ENCODE measurements around the gene PPM1M.

Gene PPM1M

GRCh38 chr3:52210037-52210436 lies 35.5 kb upstream of the PPM1M start:
- no peak for TF ChIP-seq CTCF (IDR thresholded peaks at IDR 0.05; ENCODE audit: low read depth, low read length)
- no peak for DNase-seq (ENCODE audit: extremely low read depth, low read depth)

DNA sequence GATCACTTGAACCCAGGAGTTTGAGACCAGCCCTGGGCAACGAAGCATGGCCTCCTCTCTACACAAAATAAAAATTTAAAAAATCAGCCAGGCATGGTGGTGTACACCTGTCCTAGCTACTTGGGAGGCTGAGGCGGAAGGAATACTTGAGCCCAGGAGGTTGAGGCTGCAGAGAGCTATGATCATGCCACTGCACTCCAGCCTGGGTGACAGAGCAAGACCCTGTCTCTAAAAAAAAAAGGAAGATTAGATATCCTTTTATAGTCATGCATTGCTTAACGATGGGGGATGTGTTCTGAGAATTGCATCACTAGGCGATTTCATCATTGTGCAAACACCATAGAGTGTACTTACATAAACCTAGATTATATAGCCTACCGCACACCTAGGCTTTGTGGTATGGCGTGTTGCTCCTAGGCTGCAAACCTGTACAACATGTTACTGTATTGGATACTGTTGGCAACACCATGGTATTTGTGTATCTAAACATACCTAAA lies 35.0 kb upstream of the PPM1M start:
- DNase-seq (ENCODE audit: extremely low read depth, low read depth) = no peak
- TF ChIP-seq CTCF (IDR thresholded peaks at IDR 0.05; ENCODE audit: low read depth, low read length) = no peak

DNA sequence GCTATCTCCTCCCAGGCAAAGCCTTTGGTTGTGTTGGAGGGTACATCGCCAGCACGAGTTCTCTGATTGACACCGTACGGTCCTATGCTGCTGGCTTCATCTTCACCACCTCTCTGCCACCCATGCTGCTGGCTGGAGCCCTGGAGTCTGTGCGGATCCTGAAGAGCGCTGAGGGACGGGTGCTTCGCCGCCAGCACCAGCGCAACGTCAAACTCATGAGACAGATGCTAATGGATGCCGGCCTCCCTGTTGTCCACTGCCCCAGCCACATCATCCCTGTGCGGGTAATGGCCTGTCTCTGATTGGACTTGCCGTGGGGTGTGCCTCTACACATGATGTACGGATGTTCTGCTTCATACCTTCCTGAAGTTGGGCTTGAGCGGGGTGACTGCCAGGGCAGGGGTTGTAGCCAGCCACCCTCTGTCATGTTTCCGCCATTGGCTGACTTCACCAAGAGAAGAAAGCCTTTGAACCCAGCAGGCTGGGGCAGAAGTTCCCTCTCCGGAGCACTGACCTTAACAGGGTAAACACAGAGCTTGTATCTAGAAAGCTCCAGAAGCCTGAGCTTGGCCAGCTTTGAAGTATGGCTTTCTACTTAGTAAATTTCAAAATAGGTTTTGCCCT lies 34.2 kb upstream of the PPM1M start:
- TF ChIP-seq CTCF (IDR thresholded peaks at IDR 0.05; ENCODE audit: low read depth, low read length) = no peak
- DNase-seq (ENCODE audit: extremely low read depth, low read depth) = no peak

DNA sequence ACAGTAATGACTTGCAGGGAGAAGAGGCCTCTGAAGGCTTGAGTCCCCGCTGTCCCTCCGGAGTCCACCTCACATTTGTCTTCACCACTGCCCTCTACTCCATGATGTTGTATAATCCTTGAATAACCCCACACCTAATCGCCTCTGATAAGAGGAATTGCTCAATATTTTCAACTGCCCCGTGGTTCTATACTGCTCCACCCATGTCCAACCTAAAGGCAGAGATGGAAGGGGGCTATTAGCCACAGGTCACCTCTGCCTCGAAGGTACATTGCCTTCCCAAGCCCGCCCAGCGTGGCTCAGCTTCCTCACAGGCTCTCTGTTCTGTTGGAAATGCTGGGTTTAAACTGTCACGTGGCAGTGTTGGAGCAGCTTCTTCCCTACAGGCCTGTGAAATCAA lies 32.6 kb upstream of the PPM1M start:
- TF ChIP-seq CTCF (IDR thresholded peaks at IDR 0.05; ENCODE audit: low read depth, low read length) = no peak
- DNase-seq (ENCODE audit: extremely low read depth, low read depth) = no peak

DNA sequence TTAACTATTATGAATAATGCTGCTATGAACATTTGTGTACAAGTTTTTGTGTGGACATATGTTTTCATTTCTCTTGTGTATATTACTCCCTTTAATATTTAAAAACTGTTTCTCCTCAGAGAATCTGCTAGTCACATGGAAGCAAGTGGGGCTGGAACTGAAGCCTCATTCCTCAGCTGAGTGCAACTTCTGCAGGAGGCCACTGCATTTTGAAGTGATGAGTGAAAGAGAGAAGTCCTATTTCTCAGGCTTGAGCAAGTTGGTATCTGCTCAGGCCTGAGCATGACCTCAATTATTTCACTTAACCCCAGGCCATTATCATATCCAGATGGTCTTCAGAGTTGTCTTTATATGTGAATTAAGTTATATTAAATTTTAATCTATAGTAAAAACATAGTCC lies 31.7 kb upstream of the PPM1M start:
- DNase-seq (ENCODE audit: extremely low read depth, low read depth) = no peak
- TF ChIP-seq CTCF (IDR thresholded peaks at IDR 0.05; ENCODE audit: low read depth, low read length) = no peak

DNA sequence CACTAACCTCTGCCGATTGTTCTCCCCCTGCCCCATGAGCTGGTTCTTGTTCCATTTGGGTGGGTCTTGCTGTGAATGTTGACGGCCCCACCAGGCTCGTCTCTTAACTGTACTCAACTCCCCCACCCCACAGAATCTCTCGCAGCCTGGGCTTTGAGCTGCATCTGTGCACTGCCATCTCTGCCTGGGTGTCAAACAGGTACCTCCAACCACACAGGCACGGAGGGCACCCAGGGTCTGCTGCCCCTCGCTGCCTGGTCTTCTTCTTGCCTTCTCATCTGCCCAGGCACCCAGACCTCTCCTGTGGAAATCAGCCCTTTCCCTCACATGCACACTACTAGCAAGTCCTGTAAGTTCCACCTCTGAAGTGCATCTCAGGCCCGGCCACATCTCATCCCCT lies 30.2 kb upstream of the PPM1M start:
- no peak for DNase-seq (ENCODE audit: extremely low read depth, low read depth)
- TF ChIP-seq CTCF (IDR thresholded peaks at IDR 0.05; ENCODE audit: low read depth, low read length) = no peak

GRCh38 chr3:52216585-52217408 lies 28.8 kb upstream of the PPM1M start:
- TF ChIP-seq CTCF (IDR thresholded peaks at IDR 0.05; ENCODE audit: low read depth, low read length) = no peak
- no peak for DNase-seq (ENCODE audit: extremely low read depth, low read depth)

All from AG09319 (cell line).